BE2C (cell line): ENCODE data around the gene EIF4A3.
"Not testable (repeated sequence)": the region's sequence is repeated elsewhere in the genome, so short reads cannot be mapped to it uniquely, and the experiment has no call there.

ENCODE experiments used
- DNase-seq: peaks from one replicate; pipeline ENCODE4 v3.0.0-alpha.2; 2020
- H3K27me3 ChIP-seq: fragments of 250-450 bp; sonication (Bioruptor Pico); 2 replicates; pipeline ENCODE4 v1.5.1; 2020; ENCODE audit warnings: mild to moderate bottlenecking
- H3K36me3 ChIP-seq: fragments of 250-450 bp; sonication (Bioruptor Pico); 2 replicates; pipeline ENCODE4 v1.5.1; 2020; ENCODE audit warnings: mild to moderate bottlenecking
- H3K4me1 ChIP-seq: fragments of 250-450 bp; sonication (Bioruptor Pico); 2 replicates; pipeline ENCODE4 v1.5.1; 2020
- H3K4me3 ChIP-seq: 2 replicates; pipeline ENCODE4 v1.5.1; 2011; ENCODE audit warnings: low read depth, low read length
- H3K9me3 ChIP-seq: fragments of 250-450 bp; sonication (Bioruptor Pico); 2 replicates; pipeline ENCODE4 v1.5.1; 2020
- CTCF ChIP-seq: IDR thresholded peaks from 2 replicates; pipeline ENCODE4 v1.5.1; 2012; ENCODE audit warnings: mild to moderate bottlenecking, low read depth, low read length

EIF4A3 gene

GRCh38 chr17:80095038-80095843 is 51.7 kb downstream of the EIF4A3 start:
- Histone ChIP-seq H3K4me3 (no peak overlapping the region), H3K36me3 (no peaks in the 10 kb centered on the region), H3K4me1 (no peaks in the 10 kb centered on the region), H3K27me3 (no peaks in the 10 kb centered on the region), H3K9me3 (no peaks in the 10 kb centered on the region)
- no peak for TF ChIP-seq CTCF
- DNase-seq = no peak

GRCh38 chr17:80092959-80093358 is 54.0 kb downstream of the EIF4A3 start:
- no peaks in the 10 kb centered on the region for H3K36me3 ChIP-seq
- no peak for TF ChIP-seq CTCF
- no peaks in the 10 kb centered on the region for H3K4me1 ChIP-seq
- H3K27me3 ChIP-seq = no peaks in the 10 kb centered on the region
- DNase-seq = no peak
- H3K4me3 ChIP-seq = no peak overlapping the region
- no peaks in the 10 kb centered on the region for H3K9me3 ChIP-seq

GRCh38 chr17:80091376-80091775 is 55.6 kb downstream of the EIF4A3 start:
- no peak overlapping the region for H3K4me3 ChIP-seq
- DNase-seq = no peak
- H3K9me3 ChIP-seq = no peaks in the 10 kb centered on the region
- no peaks in the 10 kb centered on the region for H3K27me3 ChIP-seq
- H3K4me1 ChIP-seq = no peaks in the 10 kb centered on the region
- no peaks in the 10 kb centered on the region for H3K36me3 ChIP-seq
- TF ChIP-seq CTCF = no peak

- not testable (repeated sequence) for H3K9me3 ChIP-seq, H3K27me3 ChIP-seq, DNase-seq, H3K4me3 ChIP-seq, H3K36me3 ChIP-seq, H3K4me1 ChIP-seq
These were observed 56.8 kb downstream of the EIF4A3 start for GRCh38 chr17:80090164-80090563.

- Histone ChIP-seq H3K36me3 (no peaks in the 10 kb centered on the region), H3K4me3 (no peak overlapping the region), H3K4me1 (no peaks in the 10 kb centered on the region), H3K27me3 (no peaks in the 10 kb centered on the region), H3K9me3 (no peaks in the 10 kb centered on the region)
- TF ChIP-seq CTCF = no peak
- no peak for DNase-seq
These were observed 57.2 kb downstream of the EIF4A3 start for GRCh38 chr17:80089762-80090161.

- H3K9me3 ChIP-seq = no peaks in the 10 kb centered on the region
- H3K36me3 ChIP-seq = no peaks in the 10 kb centered on the region
- H3K4me1 ChIP-seq = peaks cover 3% of the 10 kb centered on the region; the same call in 1 of the 2 replicates
- DNase-seq = no peak
- no peak for TF ChIP-seq CTCF
- H3K27me3 ChIP-seq = no peaks in the 10 kb centered on the region
- H3K4me3 ChIP-seq = no peak overlapping the region
These were observed 59.3 kb downstream of the EIF4A3 start for GRCh38 chr17:80087346-80088265.
